ENCODE data around the gene RPS6KA5. TPM values are rescaled to one million over a fixed set of nuclear protein-coding genes. Genes with fewer than 3 reads are reported as not detected.
A peak's percentile ranks its signal among the peaks of the same experiment; 100 is the strongest.
"Not testable (repeated sequence)": the region's sequence is repeated elsewhere in the genome, so short reads cannot be mapped to it uniquely, and the experiment has no call there.

RPS6KA5 gene
- total RNA-seq (2014; rRNA removed; shearing (Covaris generic); ENCODE audit: low replicate concordance): 1.5 and 2.9 TPM in 2 replicates

- H3K9me3 ChIP-seq: no peaks in the 10 kb centered on the region
- peak within 1 kb of the TSS; percentile 88 for H3K4me3 ChIP-seq
- no peaks in the 10 kb centered on the region for H3K36me3 ChIP-seq
- H3K27me3 ChIP-seq: no peaks in the 10 kb centered on the region
- DNase-seq: peak; percentile 99
Measured at GRCh38 chr14:91060351-91061055, at the start of gene RPS6KA5. RPS6KA5 (minus strand) TSS chr14:91060641; CDS start chr14:91060434, 207 bp downstream.

- Histone ChIP-seq H3K4me3 (no peak overlapping the region), H3K9me3 (no peaks in the 10 kb centered on the region), H3K27me3 (no peaks in the 10 kb centered on the region), H3K36me3 (no peaks in the 10 kb centered on the region)
- peak; percentile 6 for DNase-seq
Measured at GRCh38 chr14:91108941-91109611, 48.6 kb upstream of the RPS6KA5 start.

GRCh38 chr14:91103116-91103515 lies 42.7 kb upstream of the RPS6KA5 start:
- Histone ChIP-seq H3K27me3 (no peaks in the 10 kb centered on the region), H3K4me3 (no peak overlapping the region), H3K36me3 (no peaks in the 10 kb centered on the region), H3K9me3 (no peaks in the 10 kb centered on the region)
- DNase-seq: no peak

- no peaks in the 10 kb centered on the region for H3K27me3 ChIP-seq
- no peaks in the 10 kb centered on the region for H3K9me3 ChIP-seq
- H3K36me3 ChIP-seq: no peaks in the 10 kb centered on the region
- no peak overlapping the region for H3K4me3 ChIP-seq
- no peak for DNase-seq
Measured at GRCh38 chr14:91100102-91100501, 39.7 kb upstream of the RPS6KA5 start.

- DNase-seq: no peak
- Histone ChIP-seq H3K27me3 (no peaks in the 10 kb centered on the region), H3K4me3 (no peak overlapping the region)
Measured at GRCh38 chr14:91098591-91098990, 38.1 kb upstream of the RPS6KA5 start.

DNA sequence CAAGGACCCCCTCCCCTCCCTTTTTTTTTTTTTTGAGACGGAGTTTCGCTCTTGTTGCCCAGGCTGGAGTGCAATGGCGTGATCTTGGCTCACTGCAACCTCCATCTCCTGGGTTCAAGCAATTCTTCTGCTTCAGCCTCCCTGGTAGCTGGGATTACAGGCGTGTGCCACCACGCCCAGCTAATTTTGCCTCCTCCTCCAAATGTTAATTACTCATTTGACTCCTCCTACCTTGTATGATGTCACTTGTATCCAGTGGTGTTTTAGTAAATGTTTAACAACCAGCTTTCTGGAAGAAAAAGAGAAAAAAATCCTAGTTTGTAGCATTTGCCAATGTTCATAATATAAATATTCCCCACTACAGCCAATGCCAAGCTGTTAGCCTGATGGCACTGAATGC lies 37.2 kb upstream of the RPS6KA5 start:
- not testable (repeated sequence) for DNase-seq, H3K4me3 ChIP-seq, H3K27me3 ChIP-seq

More at GRCh38 chr14:91098591-91098990, 38.1 kb upstream of the RPS6KA5 start:
- Histone ChIP-seq H3K9me3 (no peaks in the 10 kb centered on the region), H3K36me3 (no peaks in the 10 kb centered on the region)

GRCh38 chr14:91095178-91095577 lies 34.7 kb upstream of the RPS6KA5 start:
- Histone ChIP-seq H3K36me3 (no peaks in the 10 kb centered on the region), H3K9me3 (no peaks in the 10 kb centered on the region), H3K4me3 (no peak overlapping the region), H3K27me3 (no peaks in the 10 kb centered on the region)
- no peak for DNase-seq

More for the DNA sequence above, 37.2 kb upstream of the RPS6KA5 start:
- H3K36me3 ChIP-seq, H3K9me3 ChIP-seq: not testable (repeated sequence)

DNA sequence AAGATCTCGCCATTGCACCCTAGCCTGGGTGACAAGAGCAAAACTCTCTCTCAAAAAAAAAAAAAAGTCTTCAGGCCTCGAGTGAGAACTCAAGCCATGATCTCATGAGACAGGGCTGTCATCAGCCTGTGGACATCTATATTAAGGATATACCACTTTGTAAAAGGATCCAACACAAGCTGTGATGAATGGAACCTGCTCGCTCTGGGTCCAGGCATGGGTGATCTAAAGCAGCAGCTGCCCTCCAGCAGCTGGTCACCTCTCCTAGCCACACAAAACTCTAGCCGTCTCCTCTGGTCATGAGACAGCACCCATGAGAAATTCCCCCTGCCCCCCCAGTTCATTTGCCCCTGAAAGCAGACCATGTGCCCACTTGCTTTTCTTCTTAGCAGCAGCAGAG lies 34.3 kb upstream of the RPS6KA5 start:
- Histone ChIP-seq H3K9me3 (no peaks in the 10 kb centered on the region), H3K36me3 (no peaks in the 10 kb centered on the region), H3K4me3 (no peak overlapping the region), H3K27me3 (no peaks in the 10 kb centered on the region)
- no peak for DNase-seq

DNA sequence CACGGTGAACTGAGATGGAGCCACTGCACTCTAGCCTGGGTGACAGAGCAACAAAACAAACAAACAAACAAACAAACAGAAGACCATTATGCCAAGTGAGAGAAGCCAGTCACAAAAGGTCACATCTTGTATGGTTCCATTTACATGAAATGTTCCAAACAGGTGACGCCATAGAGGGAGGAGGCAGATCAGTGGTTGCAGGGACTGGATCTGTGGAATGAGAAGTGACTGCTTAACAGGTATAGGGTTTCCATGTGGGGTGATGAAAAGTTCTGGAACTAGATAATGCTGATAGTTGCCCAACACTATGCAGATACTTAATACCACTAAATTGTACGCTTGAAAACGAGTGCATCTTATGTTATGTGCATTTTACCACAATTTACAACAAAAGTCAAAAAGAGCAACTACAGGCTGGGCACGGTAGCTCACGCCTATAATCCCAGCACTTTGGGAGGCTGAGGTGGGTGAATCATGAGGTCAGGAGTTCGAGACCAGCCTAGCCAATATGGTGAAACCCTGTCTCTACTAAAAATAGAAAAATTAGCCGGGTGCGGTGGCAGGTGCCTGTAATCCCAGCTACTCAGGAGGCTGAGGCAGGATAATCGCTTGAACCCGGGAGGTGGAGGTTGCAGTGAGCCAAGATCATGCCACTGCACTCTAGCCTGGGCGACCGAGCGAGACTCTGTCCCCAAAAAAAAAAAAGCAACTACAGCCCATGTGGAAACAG lies 33.5 kb upstream of the RPS6KA5 start:
- not testable (repeated sequence) for H3K27me3 ChIP-seq, H3K4me3 ChIP-seq, H3K36me3 ChIP-seq, DNase-seq, H3K9me3 ChIP-seq

GRCh38 chr14:91092073-91092472 lies 31.6 kb upstream of the RPS6KA5 start:
- H3K36me3 ChIP-seq: no peaks in the 10 kb centered on the region
- no peak overlapping the region for H3K4me3 ChIP-seq
- H3K27me3 ChIP-seq: no peaks in the 10 kb centered on the region
- no peaks in the 10 kb centered on the region for H3K9me3 ChIP-seq
- no peak for DNase-seq

GRCh38 chr14:91090743-91091142 lies 30.3 kb upstream of the RPS6KA5 start:
- Histone ChIP-seq H3K4me3 (no peak overlapping the region), H3K36me3 (no peaks in the 10 kb centered on the region), H3K27me3 (no peaks in the 10 kb centered on the region), H3K9me3 (no peaks in the 10 kb centered on the region)
- no peak for DNase-seq

DNA sequence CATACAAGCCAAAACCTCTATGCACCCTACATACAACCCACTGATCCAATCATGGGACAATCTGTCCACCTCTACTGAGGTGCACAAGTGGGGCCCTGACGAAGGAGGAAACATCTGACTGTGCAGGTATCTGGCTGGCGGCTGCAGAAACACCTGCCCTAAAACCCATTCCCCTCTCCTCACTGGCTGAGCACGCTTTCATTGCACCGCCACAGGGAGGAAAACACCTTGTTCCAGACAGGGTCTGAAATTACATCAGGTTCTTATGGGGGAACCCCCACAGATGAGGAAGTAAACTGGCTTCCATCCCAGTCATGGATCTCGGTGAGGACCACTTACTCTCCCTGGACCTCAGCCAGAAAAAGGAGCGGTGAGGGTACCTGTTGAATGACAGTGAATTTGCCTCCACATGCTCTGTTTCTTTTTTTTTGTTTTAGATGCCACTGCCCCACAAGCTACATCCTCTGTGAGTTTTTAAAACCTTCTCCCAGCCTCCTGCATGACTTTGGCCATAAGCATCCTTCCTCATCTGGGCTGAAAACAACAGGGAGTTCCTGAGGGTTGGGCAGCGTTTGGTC lies 29.6 kb upstream of the RPS6KA5 start:
- Histone ChIP-seq H3K27me3 (no peaks in the 10 kb centered on the region), H3K36me3 (no peaks in the 10 kb centered on the region), H3K4me3 (no peak overlapping the region), H3K9me3 (no peaks in the 10 kb centered on the region)
- DNase-seq: no peak

GRCh38 chr14:91088585-91089235 lies 28.3 kb upstream of the RPS6KA5 start:
- no peaks in the 10 kb centered on the region for H3K9me3 ChIP-seq

DNA sequence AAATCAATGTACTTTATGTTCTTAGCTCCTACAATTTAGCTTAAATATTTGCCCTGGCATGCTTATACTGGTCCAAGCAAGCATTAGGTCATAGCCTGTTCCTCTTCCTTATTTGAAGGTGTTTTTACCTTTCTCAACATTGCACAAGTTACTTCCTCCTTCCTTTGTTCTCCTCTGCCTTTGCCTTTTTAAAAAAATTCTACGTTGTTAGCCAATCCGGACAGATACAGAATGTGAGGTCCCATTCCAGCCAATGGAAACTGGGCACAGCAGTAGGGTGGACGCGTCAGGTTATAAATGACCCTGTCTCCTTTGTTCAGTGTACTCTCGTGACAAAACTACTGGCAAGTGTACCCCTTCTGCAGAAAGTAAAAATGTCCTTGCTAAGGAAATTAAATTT lies 27.0 kb upstream of the RPS6KA5 start:
- H3K9me3 ChIP-seq, H3K36me3 ChIP-seq, H3K27me3 ChIP-seq, H3K4me3 ChIP-seq, DNase-seq: not testable (repeated sequence)

More at GRCh38 chr14:91088585-91089235, 28.3 kb upstream of the RPS6KA5 start:
- no peak overlapping the region for H3K4me3 ChIP-seq
- DNase-seq: no peak
- H3K36me3 ChIP-seq: no peaks in the 10 kb centered on the region
- H3K27me3 ChIP-seq: no peaks in the 10 kb centered on the region

DNA sequence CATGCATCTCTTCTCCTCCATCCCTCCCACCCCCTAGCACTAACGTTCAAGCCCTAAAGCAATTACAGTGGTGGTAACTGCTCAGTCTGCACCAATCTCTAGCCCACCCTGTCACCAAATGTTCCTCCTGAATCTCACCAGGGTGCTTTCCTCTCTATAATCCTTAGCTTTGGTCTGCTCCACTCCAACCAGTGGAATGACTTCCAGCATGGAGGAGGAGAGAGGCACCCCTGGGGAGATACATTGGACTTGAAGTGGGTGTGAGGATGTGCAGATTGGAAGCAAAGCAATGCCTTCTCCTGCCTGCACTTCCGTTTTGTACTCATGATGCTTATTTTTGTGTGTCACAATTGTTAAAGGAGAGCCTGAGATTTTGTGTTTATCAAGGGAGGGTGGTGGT lies 24.1 kb upstream of the RPS6KA5 start:
- no peaks in the 10 kb centered on the region for H3K36me3 ChIP-seq
- no peak overlapping the region for H3K4me3 ChIP-seq
- H3K27me3 ChIP-seq: no peaks in the 10 kb centered on the region
- H3K9me3 ChIP-seq: no peaks in the 10 kb centered on the region
- DNase-seq: no peak

DNA sequence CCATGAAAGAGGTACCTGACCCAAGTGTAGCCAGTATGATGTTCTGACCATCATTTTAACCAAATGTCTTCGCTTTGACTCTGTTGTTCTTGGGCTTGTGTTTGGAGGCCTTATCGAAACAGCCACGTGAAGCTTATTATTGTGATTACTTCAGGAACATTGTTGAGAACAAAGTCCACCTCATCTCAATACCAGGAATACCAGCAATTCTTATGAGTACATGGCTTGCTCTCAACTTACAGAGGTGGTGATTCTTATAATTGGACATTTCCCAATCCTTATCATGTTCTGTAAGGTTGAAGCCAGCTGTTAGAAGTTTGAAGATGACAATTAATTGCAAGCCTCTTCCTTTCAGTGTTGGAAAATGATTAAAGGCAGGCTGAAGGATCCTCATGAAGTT lies 21.8 kb upstream of the RPS6KA5 start:
- no peaks in the 10 kb centered on the region for H3K36me3 ChIP-seq
- H3K4me3 ChIP-seq: no peak overlapping the region
- DNase-seq: no peak
- no peaks in the 10 kb centered on the region for H3K9me3 ChIP-seq
- no peaks in the 10 kb centered on the region for H3K27me3 ChIP-seq

DNA sequence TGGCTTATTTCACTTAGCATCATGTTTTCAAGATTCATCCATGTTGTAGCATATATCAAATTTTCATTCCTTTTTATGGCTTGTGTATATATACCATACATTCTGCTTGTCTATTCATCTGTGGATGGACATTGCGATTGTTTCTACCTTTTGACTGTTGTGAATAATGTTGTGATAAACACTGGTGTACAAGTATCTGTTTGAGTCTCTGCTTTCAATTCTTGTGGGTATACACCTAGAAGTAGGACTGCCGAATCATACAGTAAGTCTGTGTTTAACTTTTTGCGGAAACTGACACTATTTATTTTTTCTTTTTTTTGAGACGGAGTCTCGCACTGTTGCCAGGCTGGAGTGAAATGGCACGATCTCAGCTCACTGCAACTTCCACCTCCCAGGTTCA lies 19.6 kb upstream of the RPS6KA5 start:
- H3K27me3 ChIP-seq: no peaks in the 10 kb centered on the region
- DNase-seq: no peak

More for the DNA sequence above, 19.6 kb upstream of the RPS6KA5 start:
- H3K9me3 ChIP-seq: no peaks in the 10 kb centered on the region
- H3K36me3 ChIP-seq: no peaks in the 10 kb centered on the region
- H3K4me3 ChIP-seq: no peak overlapping the region
